Loucy (cell line): ENCODE results near the gene CFAP20DC.

Source experiments
- H2AFZ ChIP-seq: fragments of 200-600 bp; sonication (generic); 2 replicates; pipeline ENCODE4 v1.6.0; 2016; ENCODE audit warnings: antibody characterized with exemption, mild to moderate bottlenecking, low read length, moderate library complexity
- H3F3A ChIP-seq: fragments of 200-600 bp; 2 replicates; pipeline ENCODE4 v1.6.0; 2016; ENCODE audit warnings: antibody characterized with exemption, low read depth, mild to moderate bottlenecking
- H3K27me3 ChIP-seq: fragments of 200-600 bp; sonication (generic); 2 replicates; pipeline ENCODE4 v1.6.1; 2014; ENCODE audit warnings: low read length, mild to moderate bottlenecking; ENCODE audit not compliant: insufficient read depth, poor library complexity, severe bottlenecking
- H3K36me3 ChIP-seq: fragments of 200-600 bp; sonication (generic); 2 replicates; pipeline ENCODE4 v1.6.1; 2016; ENCODE audit warnings: low read length; ENCODE audit not compliant: insufficient read depth
- H3K4me1 ChIP-seq: fragments of 200-600 bp; sonication (generic); 2 replicates; pipeline ENCODE4 v1.5.1; 2014; ENCODE audit warnings: low read length, mild to moderate bottlenecking; ENCODE audit not compliant: insufficient read depth, poor library complexity, severe bottlenecking
- H3K4me2 ChIP-seq: fragments of 200-600 bp; sonication (generic); 2 replicates; pipeline ENCODE4 v1.6.0; 2014; ENCODE audit warnings: antibody characterized with exemption, low read length, low read depth, mild to moderate bottlenecking; ENCODE audit not compliant: poor library complexity, severe bottlenecking
- H3K4me3 ChIP-seq: fragments of 200-600 bp; sonication (generic); 2 replicates; pipeline ENCODE4 v1.5.1; 2014; ENCODE audit warnings: low read length, mild to moderate bottlenecking, mixed read lengths; ENCODE audit not compliant: poor library complexity, severe bottlenecking
- H3K79me2 ChIP-seq: fragments of 200-600 bp; sonication (generic); 2 replicates; pipeline ENCODE4 v1.6.1; 2014; ENCODE audit warnings: low read length; ENCODE audit not compliant: insufficient read depth
- H3K9ac ChIP-seq: fragments of 200-600 bp; sonication (generic); 2 replicates; pipeline ENCODE4 v1.6.0; 2014; ENCODE audit warnings: mild to moderate bottlenecking, low read depth, low read length, moderate library complexity; ENCODE audit not compliant: poor library complexity, severe bottlenecking
- H3K9me2 ChIP-seq: fragments of 200-600 bp; sonication (generic); replicated peaks from 2 replicates; pipeline ENCODE4 v1.6.1; 2016; ENCODE audit warnings: low read depth, low read length, mixed read lengths
- H3K9me3 ChIP-seq: fragments of 200-600 bp; sonication (generic); 2 replicates; pipeline ENCODE4 v1.6.1; 2014; ENCODE audit warnings: mild to moderate bottlenecking, antibody characterized with exemption, low read length, low read depth; ENCODE audit not compliant: insufficient read depth
- H4K20me1 ChIP-seq: fragments of 200-600 bp; sonication (generic); 2 replicates; pipeline ENCODE4 v1.6.0; 2014; ENCODE audit warnings: antibody characterized with exemption, low read length, mild to moderate bottlenecking; ENCODE audit not compliant: insufficient read depth, poor library complexity, severe bottlenecking
- EZH2phosphoT487 ChIP-seq: fragments of 200-600 bp; IDR thresholded peaks from 2 replicates; pipeline ENCODE4 v1.6.1; 2018; ENCODE audit warnings: antibody characterized with exemption, mild to moderate bottlenecking, moderate library complexity, borderline replicate concordance
- TF ChIP-seq, protein P1 (sequence below): fragments of 200-600 bp; sonication (generic); conservative IDR thresholded peaks from 2 replicates; pipeline ENCODE4 v1.5.1; 2014; ENCODE audit warnings: mild to moderate bottlenecking, antibody characterized with exemption, low read length

CFAP20DC gene

DNA sequence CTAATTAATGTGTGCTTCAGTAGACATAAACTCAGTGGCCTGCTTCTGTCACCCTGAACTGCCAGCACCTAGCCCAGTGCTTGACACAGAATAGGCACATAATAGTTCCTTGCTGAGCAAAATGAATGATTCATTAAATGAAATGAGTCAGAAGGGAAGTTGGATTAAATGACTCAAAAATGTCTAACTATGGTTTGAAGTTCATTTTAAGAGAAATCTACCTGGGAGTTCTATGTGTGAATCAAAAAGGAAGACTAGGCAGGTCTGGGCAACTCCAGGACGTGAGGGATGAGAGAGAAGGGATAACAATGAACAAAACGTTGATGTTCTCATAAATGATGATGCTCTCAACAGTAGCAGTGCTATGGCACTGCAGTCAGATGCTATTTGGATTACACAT, 175.0 kb downstream of the CFAP20DC start:
- Histone ChIP-seq H3K9ac (peak overlapping the region; percentile 77), H2AFZ (peak overlapping the region; percentile 32), H3K4me3 (no peak overlapping the region), H3K9me3 (no peaks in the 10 kb centered on the region), H4K20me1 (no peaks in the 10 kb centered on the region), H3K4me1 (peaks cover 17% of the 10 kb centered on the region), H3K36me3 (no peaks in the 10 kb centered on the region), H3K4me2 (peak overlapping the region; percentile 59), H3K9me2 (no peaks in the 10 kb centered on the region), H3K27me3 (no peaks in the 10 kb centered on the region), H3F3A (0 out of 2 replicates have a peak, but pooled peaks cover 3% of the 10 kb centered on the region), H3K79me2 (no peaks in the 10 kb centered on the region)
- no peak for TF ChIP-seq EZH2phosphoT487
- TF ChIP-seq, protein P1, sequence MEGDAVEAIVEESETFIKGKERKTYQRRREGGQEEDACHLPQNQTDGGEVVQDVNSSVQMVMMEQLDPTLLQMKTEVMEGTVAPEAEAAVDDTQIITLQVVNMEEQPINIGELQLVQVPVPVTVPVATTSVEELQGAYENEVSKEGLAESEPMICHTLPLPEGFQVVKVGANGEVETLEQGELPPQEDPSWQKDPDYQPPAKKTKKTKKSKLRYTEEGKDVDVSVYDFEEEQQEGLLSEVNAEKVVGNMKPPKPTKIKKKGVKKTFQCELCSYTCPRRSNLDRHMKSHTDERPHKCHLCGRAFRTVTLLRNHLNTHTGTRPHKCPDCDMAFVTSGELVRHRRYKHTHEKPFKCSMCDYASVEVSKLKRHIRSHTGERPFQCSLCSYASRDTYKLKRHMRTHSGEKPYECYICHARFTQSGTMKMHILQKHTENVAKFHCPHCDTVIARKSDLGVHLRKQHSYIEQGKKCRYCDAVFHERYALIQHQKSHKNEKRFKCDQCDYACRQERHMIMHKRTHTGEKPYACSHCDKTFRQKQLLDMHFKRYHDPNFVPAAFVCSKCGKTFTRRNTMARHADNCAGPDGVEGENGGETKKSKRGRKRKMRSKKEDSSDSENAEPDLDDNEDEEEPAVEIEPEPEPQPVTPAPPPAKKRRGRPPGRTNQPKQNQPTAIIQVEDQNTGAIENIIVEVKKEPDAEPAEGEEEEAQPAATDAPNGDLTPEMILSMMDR, result no peak

DNA sequence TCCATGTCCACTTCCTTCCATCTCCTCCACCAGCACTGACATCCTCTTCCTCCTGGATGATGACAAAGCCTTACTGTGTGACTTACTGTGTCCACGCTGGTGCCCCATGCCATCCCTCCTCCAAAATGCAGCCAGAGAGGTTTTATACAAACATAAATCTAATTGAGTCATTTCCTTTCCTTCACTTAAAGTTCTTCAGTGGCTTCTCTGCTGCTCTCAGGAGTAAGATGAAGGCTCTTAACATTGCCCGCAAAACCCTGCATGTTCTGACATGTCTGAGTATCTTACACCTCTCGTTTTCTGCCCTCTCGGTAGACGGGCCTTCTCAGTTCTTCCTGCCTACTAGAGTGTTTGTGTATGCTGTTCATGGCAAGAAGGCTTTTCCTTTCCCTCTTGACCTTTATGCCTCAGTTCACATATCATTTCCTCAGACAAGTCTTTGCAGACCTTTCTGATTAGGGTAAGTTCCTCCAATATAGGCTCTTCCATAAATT, 175.5 kb downstream of the CFAP20DC start:
- Histone ChIP-seq H4K20me1 (no peaks in the 10 kb centered on the region), H3K27me3 (no peaks in the 10 kb centered on the region), H3K9me3 (no peaks in the 10 kb centered on the region), H2AFZ (peak overlapping the region; percentile 32), H3K9me2 (no peaks in the 10 kb centered on the region), H3K4me3 (no peak overlapping the region), H3K4me1 (peaks cover 17% of the 10 kb centered on the region), H3K79me2 (no peaks in the 10 kb centered on the region), H3K36me3 (no peaks in the 10 kb centered on the region), H3K9ac (peak overlapping the region; percentile 77), H3K4me2 (peak overlapping the region; percentile 59), H3F3A (0 out of 2 replicates have a peak, but pooled peaks cover 3% of the 10 kb centered on the region)
- TF ChIP-seq, protein P1, result no peak
- no peak for TF ChIP-seq EZH2phosphoT487

DNA sequence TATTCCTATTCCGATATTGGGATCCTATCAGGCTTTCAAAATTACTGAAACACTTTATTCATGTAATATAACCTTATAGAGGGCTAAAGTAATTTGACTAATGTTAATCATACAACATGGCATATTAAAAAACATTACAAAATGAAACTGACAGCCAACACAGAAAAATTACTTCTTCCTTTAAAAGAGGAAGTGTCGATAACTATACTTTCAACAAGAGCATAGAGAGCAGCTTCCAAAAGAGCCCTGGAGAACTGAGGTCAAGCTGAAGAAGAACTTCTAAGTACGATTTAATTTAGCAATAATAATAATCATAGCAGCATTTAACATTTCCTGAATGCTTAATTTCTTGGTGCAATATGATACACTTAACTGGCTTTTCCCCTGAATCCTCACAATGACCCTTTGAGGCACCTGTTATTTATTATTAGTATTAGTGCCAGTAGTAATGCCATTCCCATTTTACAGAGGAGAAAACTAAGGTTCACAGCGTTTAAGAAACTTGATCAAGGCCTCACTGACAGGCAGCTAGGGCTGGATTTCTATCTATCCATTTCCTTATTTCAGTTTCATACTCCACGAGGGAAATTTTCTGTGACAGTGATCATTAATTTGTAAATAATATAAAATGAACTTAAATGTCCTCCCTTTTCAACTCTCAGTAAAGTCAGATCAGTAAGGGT, 181.6 kb downstream of the CFAP20DC start:
- Histone ChIP-seq H2AFZ (peak overlapping the region; percentile 66), H3K4me1 (peaks cover 21% of the 10 kb centered on the region), H3K27me3 (no peaks in the 10 kb centered on the region), H3K9ac (no peak overlapping the region), H3F3A (no peaks in the 10 kb centered on the region), H3K4me2 (peak overlapping the region; percentile 10), H3K36me3 (no peaks in the 10 kb centered on the region), H3K9me2 (no peaks in the 10 kb centered on the region), H3K4me3 (no peak overlapping the region), H3K9me3 (no peaks in the 10 kb centered on the region), H4K20me1 (no peaks in the 10 kb centered on the region), H3K79me2 (no peaks in the 10 kb centered on the region)
- TF ChIP-seq, protein P1, result no peak
- no peak for TF ChIP-seq EZH2phosphoT487
